ENCODE measurements around the gene SP9. TPM values are rescaled to one million over a fixed set of nuclear protein-coding genes. Genes with fewer than 3 reads are reported as not detected.
"Not testable (repeated sequence)": the region's sequence is repeated elsewhere in the genome, so short reads cannot be mapped to it uniquely, and the experiment has no call there.

The SP9 gene
- total RNA-seq, 1 experiment from 2014 or later, result 1.1 TPM

DNA sequence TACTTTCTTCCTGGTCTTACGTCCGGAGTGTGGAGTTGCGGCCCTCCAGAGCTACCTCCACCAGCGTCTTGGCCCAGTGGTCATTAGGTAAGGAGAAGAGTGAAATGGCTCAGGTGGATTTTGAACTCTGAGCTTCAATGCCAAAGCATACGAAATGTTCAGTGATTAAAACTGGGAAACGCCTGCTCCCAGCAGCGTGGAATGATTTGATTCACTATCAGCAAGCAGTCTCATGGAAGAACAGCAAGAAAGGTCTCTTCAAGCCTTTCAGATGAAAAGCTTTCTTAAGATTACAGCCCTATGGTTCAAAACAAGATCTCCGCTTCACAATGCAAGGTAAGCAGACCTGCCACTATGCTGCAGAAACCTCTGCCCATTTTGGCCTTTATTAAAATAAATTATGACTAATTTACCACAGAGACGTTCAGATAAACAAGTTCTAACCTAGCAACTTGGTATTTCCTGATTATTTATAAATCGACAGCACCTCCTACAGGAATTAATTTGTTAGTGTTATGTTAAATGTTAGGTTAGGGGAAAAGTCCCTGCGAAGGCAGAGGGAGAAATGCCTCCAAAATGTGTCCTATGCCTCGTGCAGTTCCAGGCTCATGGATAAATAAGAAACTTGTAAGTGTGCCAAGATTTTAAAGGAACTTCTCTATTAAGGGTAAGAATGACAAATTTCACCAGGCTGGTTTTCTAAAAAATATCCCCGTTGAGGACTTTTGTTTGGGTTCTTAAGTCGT lies 10.1 kb downstream of the SP9 start:
- peak; percentile 70 for DNase-seq (ENCODE audit: low read depth)

DNA sequence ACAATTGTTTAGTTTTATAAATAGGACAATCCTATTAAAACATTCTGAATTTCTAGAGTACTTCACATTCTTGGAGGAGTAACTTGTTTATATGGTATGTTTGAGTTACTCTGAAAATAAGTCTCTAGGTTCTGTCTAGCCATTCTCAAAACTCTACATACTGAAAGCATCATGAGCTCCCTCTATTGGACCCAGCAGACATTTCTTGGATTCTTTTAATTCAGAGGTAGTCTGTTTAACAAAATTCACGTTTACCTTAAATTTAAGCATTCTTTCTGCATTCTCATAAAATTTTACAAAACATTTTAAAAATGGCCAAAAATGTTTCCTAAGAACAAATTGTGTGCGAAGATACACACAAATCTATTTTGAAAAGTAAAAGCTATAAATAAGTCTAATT lies 15.3 kb downstream of the SP9 start:
- peak; percentile 25 for DNase-seq (ENCODE audit: low read depth)

DNA sequence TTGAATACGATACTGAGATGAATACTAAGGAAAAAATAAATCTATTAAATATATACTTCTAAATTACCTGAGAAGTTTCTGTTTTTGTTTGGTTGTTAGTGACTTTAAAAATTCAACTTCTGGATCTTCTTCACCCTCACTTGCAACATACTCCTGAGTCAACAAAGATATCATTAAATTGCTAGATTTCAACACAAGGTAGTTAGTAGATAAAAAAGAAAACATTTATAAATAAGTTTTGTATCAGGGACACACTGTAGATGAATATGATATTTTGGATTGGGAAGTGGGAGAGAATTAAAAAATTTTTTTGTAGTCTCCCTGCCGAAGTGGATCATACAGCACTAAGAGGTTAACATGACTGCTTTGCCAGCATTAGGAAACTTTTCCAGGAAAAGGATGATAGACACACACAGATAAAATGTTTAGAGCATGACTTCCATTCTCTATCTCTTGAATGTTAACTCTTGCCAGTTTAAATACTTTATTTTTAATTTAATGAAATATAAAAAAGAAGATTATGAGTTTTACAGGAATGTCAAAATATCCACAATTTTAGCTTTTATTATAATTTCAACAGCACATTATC lies 15.9 kb downstream of the SP9 start:
- no peak for DNase-seq (ENCODE audit: low read depth)

DNA sequence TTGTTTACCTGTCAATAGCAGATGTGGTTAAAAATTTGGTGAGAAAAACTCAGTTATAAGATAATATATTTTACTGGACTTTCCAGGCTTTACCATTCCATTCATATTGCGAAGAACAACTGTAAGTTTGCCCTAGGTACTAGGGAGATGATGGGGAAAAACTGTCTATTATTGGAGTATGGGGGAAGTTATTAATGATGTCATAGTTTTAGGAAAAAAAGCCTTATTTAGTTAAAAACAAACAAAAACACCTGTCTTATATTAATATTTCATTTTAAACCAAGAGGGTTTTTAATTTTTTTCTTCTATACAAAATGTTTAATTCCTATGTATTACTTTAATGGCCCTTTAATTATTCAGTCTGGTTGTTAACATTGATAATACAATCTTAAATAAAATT lies 18.2 kb downstream of the SP9 start:
- DNase-seq (ENCODE audit: low read depth), result no peak

DNA sequence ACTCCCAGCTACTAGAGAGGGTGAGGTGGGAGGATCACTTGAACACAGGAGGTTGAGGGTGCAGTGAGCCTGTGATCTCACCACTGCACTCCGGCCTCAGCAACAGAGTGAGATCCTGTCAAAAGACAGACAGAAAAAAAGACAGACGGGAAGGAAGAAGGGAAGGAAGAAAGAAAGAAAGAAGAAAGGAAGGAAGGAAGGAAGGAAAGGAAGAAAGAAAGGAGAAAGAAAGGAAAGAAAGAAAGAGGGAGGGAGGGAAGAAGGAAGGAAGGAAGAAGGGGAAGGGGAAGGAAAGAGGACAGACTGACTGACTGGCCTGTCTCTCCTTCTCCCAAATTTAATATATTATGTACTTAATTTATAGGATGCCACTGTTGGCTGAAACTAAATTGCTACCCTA lies 21.6 kb downstream of the SP9 start:
- DNase-seq (ENCODE audit: low read depth), result no peak

DNA sequence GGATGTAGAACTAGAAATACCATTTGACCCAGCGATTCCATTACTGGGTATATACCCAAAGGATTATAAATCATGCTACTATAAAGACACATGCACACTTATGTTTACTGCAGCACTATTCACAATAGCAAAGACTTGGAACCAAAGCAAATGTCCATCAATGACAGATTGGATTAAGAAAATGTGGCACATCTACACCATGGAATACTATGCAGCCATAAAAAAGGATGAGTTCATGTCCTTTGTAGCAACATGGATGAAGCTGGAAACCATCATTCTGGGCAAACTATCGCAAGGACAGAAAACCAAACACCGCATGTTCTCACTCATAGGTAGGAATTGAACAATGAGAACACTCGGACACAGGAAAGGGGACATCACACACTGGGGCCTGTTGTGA lies 24.9 kb downstream of the SP9 start:
- not testable (repeated sequence) for DNase-seq (ENCODE audit: low read depth)

DNA sequence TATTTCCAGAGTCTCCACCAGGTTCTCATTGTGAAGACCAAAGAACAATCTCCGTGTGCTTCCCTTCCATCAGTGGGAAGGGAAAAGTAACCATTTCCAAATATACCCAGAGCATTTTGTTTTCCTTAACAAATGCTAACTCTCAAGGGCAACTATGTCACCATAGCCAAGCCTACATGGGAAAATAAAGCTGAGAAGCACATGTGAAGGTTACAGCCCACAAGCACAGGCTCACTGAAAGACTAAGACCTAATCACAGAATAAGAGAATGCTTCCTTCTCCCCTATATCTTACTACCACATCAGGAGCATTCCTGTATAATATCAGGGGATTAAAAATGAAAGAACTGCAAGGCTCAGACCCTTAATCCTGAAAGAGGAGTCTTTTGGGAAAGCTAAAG lies 28.2 kb downstream of the SP9 start:
- DNase-seq (ENCODE audit: low read depth), result no peak

DNA sequence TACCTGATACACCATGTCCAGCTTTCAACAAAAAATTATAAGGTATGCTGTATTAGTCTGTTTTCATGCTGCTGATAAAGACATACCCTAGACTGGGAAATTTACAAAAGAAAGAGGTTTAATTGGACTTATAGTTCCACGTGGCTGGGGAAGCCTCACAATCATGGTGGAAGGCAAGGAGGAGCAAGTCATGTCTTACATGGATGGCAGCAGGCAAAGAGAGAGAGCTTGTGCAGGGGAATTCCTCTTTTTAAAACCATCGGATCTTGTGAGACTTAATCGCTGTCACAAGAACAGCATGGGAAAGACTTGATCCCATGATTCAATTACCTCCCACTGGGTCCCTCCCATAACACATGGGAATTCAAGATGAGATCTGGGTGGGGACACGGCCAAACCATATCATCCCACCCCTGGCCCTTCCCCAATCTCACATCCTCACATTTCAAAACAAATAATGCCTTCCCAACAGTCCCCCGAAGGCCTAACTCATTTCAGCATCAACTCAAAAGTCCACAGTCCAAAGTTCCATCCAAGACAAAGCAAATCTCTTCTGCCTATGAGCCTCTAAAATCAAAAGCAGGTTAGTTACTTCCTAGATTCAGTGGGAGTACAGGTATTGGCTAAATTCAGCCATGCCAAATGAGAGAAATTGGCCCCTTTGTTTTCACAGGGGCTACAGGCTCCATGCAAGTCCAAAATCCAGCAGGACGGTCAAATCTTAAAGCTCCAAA lies 28.9 kb downstream of the SP9 start:
- not testable (repeated sequence) for DNase-seq (ENCODE audit: low read depth)

DNA sequence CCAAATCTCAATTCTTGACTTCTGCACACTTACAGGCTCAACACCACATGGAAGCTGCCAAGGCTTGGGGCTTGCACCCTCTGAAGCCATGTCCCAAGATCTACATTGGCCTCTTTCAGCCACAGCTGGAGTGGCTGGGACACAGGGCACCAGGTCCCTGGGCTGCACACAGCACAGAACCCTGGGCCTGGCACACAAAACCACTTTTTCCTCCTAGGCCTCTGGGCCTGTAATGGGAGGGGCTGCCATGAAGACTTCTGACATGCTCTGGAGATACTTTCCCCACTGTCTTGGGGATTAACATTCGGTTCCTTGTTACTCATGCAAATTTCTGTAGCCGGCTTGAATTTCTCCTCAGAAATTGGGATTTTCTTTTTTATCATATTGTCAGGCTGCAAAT lies 29.9 kb downstream of the SP9 start:
- DNase-seq (ENCODE audit: low read depth), result no peak

DNA sequence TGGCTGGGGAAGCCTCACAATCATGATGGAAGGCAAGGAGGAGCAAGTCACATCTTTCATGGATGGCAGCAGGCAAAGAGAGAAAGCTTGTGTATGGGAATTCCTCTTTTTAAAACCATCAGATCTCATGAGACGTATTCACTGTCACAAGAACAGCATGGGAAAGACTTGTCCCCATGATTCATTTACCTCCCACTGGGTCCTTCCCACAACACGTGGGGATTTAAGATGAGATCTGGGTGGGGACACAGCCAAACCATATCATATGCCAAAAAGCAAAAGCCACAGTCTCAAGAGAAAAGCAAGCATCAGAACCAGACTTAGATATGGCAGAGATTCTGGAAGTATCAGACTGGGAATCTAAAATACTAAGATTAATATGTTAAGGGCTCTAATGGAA lies 30.8 kb downstream of the SP9 start:
- no peak for DNase-seq (ENCODE audit: low read depth)

DNA sequence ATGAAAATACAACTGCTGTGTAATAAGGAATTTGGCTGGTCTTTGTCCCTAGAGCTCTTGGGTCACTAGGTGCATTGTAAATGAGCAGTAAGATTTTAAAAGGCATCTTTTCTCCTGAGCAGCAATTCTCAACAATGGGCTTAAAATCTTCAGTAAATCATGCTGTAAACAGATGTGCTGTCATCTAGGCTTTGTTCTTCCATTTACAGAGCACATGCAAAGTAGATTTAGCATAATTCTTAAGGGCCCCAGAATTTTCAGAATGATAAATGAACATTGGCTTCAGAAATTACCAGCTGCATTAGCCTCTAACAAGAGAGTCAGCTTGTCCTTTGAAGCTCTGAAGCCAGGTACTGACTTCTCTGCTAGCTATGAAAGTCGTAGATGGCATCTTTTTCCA lies 33.9 kb downstream of the SP9 start:
- no peak for DNase-seq (ENCODE audit: low read depth)

DNA sequence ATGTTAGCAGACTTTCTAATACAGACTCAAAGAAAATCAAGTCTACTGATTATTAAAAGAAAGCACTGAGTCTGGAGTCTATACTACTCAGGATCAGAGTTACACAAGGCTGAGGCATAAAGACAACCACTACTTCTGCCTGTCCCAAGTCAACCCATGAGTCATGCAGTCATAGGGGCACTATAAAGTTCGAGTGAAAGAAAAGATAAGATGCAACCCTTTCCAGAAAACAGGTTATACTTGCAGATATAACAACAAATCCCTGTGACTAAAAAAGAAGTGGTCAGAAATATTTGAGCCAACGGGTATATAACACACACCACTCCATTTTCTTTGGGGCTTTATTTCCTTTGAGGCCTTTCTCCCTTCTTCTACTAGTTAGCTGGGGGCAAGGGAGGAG lies 42.2 kb downstream of the SP9 start:
- DNase-seq (ENCODE audit: low read depth), result peak; percentile 20

DNA sequence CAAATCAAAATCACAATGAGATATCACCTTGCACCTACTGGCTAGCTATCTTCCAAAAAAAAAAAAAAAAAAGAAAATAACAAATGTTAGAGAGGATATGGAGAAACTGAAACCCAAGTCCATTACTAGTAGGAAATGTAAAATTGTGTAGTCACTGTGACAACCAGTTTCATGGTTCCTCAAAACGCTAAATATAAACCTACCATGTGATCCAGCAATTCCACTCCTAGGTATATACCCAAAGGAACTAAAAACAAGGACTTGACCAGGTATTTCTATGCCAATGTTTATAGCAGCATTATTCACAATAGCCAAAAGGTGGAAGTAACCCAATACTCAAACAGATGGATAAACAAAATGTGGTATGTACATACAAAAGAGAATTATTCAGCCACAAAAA lies 49.0 kb downstream of the SP9 start:
- no peak for DNase-seq (ENCODE audit: low read depth)

DNA sequence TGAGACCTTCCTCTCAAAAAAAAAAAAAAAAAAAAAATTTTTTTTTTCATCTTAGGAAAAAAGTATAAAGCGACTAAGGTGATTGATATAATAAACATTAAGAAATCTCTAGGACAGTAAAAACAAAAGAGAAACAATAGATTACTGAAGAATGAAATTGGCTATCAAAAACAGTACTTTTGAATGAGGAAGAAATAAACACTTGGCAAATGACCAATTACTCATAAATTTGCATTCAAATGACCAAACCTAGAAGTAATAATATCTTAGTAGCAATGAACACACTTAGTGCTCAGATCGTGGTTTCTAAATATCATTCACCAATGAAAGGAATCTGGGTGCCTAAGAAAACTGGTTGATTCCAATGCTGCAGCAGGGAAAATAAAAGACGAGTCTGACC lies 50.4 kb downstream of the SP9 start:
- no peak for DNase-seq (ENCODE audit: low read depth)

Other genes starting within 250 kb of the SP9 start
- 64.6 and 110 TPM in 2 replicates for gene OLA1, start 86.4 kb upstream of the SP9 start, total RNA-seq (2014; rRNA removed; shearing (Covaris generic))
- 16.5 and 22.2 TPM in 2 replicates for gene SCRN3, start 60.8 kb downstream of the SP9 start, total RNA-seq (2014; rRNA removed; shearing (Covaris generic))
- 1.6 and 2.5 TPM in 2 replicates for gene GPR155, start 152.1 kb downstream of the SP9 start, total RNA-seq (2014; rRNA removed; shearing (Covaris generic))

Measured in M059J (cell line).